Hindlimb muscle (tissue), 1 donor: ENCODE data around the gene TRMT11. TPM values are rescaled to one million over a fixed set of nuclear protein-coding genes. Genes with fewer than 3 reads are reported as not detected.

Source experiments
- DNase-seq: peaks from one replicate; pipeline ENCODE4 v3.0.0-alpha.2; 2013
- polyA plus RNA-seq: library from polyadenylated mRNA; unstranded; fragments of 120-200 nt; gene quantifications from one replicate; pipeline ENCODE4 v1.2.1, GENCODE V29; 2013; ENCODE audit not compliant: insufficient read length

TRMT11 gene
- polyA plus RNA-seq, 1 donor, result 13.4 TPM

GRCh38 chr6:126076992-126077664 is 90.8 kb downstream of the TRMT11 start:
- DNase-seq, result no peak

GRCh38 chr6:126077810-126078776 is 91.8 kb downstream of the TRMT11 start:
- DNase-seq, result no peak

GRCh38 chr6:126083875-126084274 is 97.5 kb downstream of the TRMT11 start:
- no peak for DNase-seq

- no peak for DNase-seq
Observed at GRCh38 chr6:126086560-126086959, 100.2 kb downstream of the TRMT11 start.

Other genes with a start within 250 kb of the TRMT11 start
- 10.9 TPM for gene HEY2, start 236.9 kb upstream of the TRMT11 start, polyA plus RNA-seq
- 6.3 TPM for gene NCOA7, start 195.6 kb upstream of the TRMT11 start, polyA plus RNA-seq
- gene HINT3, start 29.8 kb upstream of the TRMT11 start, polyA plus RNA-seq, result 28.3 TPM